Measurements from ENCODE around the gene SEPTIN8. TPM values are rescaled to one million over a fixed set of nuclear protein-coding genes. Genes with fewer than 3 reads are reported as not detected.

The SEPTIN8 gene
- polyA plus RNA-seq, 1 donor (not counting 4 experiments of a cell fraction or from before 2014, with no cell fraction given) = 46.4 TPM

GRCh38 chr5:132791026-132791425, 14.0 kb upstream of the SEPTIN8 start:
- Histone ChIP-seq H3K79me2 (ENCODE audit: control insufficient read depth, insufficient read depth, low read length) (no peaks in the 10 kb centered on the region), H3K4me2 (ENCODE audit: control insufficient read depth, extremely low read depth, insufficient read depth, low read depth, low read length) (no peak overlapping the region), H3K4me1 (ENCODE audit: control insufficient read depth, extremely low read depth, insufficient read depth, low read length) (no peaks in the 10 kb centered on the region), H3K9me3 (ENCODE audit: control insufficient read depth, low read depth, low read length) (no peaks in the 10 kb centered on the region), H3K9me1 (ENCODE audit: control insufficient read depth, extremely low read depth, insufficient read depth, low read length) (no peaks in the 10 kb centered on the region), H3K27ac (ENCODE audit: control insufficient read depth, insufficient read depth, low read length) (no peak overlapping the region), H3K9ac (ENCODE audit: control insufficient read depth, extremely low read depth, insufficient read depth, low read length) (no peak overlapping the region), H2AFZ (ENCODE audit: control insufficient read depth, low read length) (no peak overlapping the region), H4K20me1 (ENCODE audit: control insufficient read depth, extremely low read depth, insufficient read depth, low read length) (no peaks in the 10 kb centered on the region), H3K4me3 (ENCODE audit: control insufficient read depth in 2 of 3, extremely low read depth in 1 of 3, insufficient read depth in 2 of 3, low read depth in 1 of 3, low read length in 3 of 3) (no peak overlapping the region), H3K27me3 (ENCODE audit: control insufficient read depth, extremely low read depth, insufficient read depth, low read length) (no peaks in the 10 kb centered on the region), H3K36me3 (ENCODE audit: control insufficient read depth in 2 of 2, extremely low read depth in 1 of 2, insufficient read depth in 2 of 2, low read length in 2 of 2) (no peaks in the 10 kb centered on the region)
- FAIRE-seq (no peak), DNase-seq (ENCODE audit: low read depth, low spot score) (no peak)
- dilution Hi-C loops (cut with MboI; ENCODE audit: extremely low pct_ligation_motif_present, low sequenced_read_pairs) = no loop called here
- no peak for TF ChIP-seq EZH2 (IDR thresholded peaks at IDR 0.05; ENCODE audit: low read length)

GRCh38 chr5:132790201-132790865, 13.3 kb upstream of the SEPTIN8 start:
- H4K20me1 ChIP-seq (ENCODE audit: control insufficient read depth, extremely low read depth, insufficient read depth, low read length) = no peaks in the 10 kb centered on the region
- no peaks in the 10 kb centered on the region for H3K9me1 ChIP-seq (ENCODE audit: control insufficient read depth, extremely low read depth, insufficient read depth, low read length)
- DNase-seq (ENCODE audit: low read depth, low spot score) (no peak), FAIRE-seq (no peak)
- H2AFZ ChIP-seq (ENCODE audit: control insufficient read depth, low read length) = no peak overlapping the region
- no peaks in the 10 kb centered on the region for H3K79me2 ChIP-seq (ENCODE audit: control insufficient read depth, insufficient read depth, low read length)
- H3K9ac ChIP-seq (ENCODE audit: control insufficient read depth, extremely low read depth, insufficient read depth, low read length) = no peak overlapping the region
- H3K27me3 ChIP-seq (ENCODE audit: control insufficient read depth, extremely low read depth, insufficient read depth, low read length) = no peaks in the 10 kb centered on the region
- H3K4me3 ChIP-seq (ENCODE audit: control insufficient read depth in 2 of 3, extremely low read depth in 1 of 3, insufficient read depth in 2 of 3, low read depth in 1 of 3, low read length in 3 of 3) = no peak overlapping the region
- H3K4me1 ChIP-seq (ENCODE audit: control insufficient read depth, extremely low read depth, insufficient read depth, low read length) = no peaks in the 10 kb centered on the region
- no peaks in the 10 kb centered on the region for H3K36me3 ChIP-seq (ENCODE audit: control insufficient read depth in 2 of 2, extremely low read depth in 1 of 2, insufficient read depth in 2 of 2, low read length in 2 of 2)
- H3K27ac ChIP-seq (ENCODE audit: control insufficient read depth, insufficient read depth, low read length) = no peak overlapping the region
- TF ChIP-seq CTCF (optimal IDR thresholded peaks at IDR 0.05 in 1 of 3, IDR thresholded peaks at IDR 0.05 in 1 of 3, conservative IDR thresholded peaks at IDR 0.05 in 1 of 3; ENCODE audit: extremely low read depth in 1 of 3, insufficient read depth in 2 of 3, low read length in 3 of 3) = no peak
- no peak for TF ChIP-seq EZH2 (IDR thresholded peaks at IDR 0.05; ENCODE audit: low read length)
- no peaks in the 10 kb centered on the region for H3K9me3 ChIP-seq (ENCODE audit: control insufficient read depth, low read depth, low read length)
- dilution Hi-C loops (cut with MboI; ENCODE audit: extremely low pct_ligation_motif_present, low sequenced_read_pairs) = no loop called here
- H3K4me2 ChIP-seq (ENCODE audit: control insufficient read depth, extremely low read depth, insufficient read depth, low read depth, low read length) = no peak overlapping the region
